ENCODE results near the gene LAMB3. TPM values are rescaled to one million over a fixed set of nuclear protein-coding genes. Genes with fewer than 3 reads are reported as not detected.

LAMB3 gene
- total and polyA plus RNA-seq, 10 donors, result 0.43 to 3.4 (median 0.80) TPM

- TF ChIP-seq POLR2A (IDR thresholded peaks at IDR 0.05) (no peak), CTCF (IDR thresholded peaks at IDR 0.05 in 8 of 11, conservative IDR thresholded peaks at IDR 0.05 in 3 of 11) (peak in 4 of 11 experiments; percentile 14 to 41 (median 18))
- Histone ChIP-seq H3K9me3 (no peaks in the 10 kb centered on the region), H3K36me3 (no peaks in the 10 kb centered on the region), H3K4me3 (no peak overlapping the region), H3K4me1 (peaks cover 0 to 17% (median 7%) of the 10 kb centered on the region in 6 donors), H3K27ac (peak overlapping the region in 4 of 8 donors; percentile 3 to 64 (median 46)), H3K27me3 (replicated peaks in 1 of 7) (peaks cover 0 to 64% (median 5%) of the 10 kb centered on the region in 7 donors)
- intact Hi-C loops (cut with DNase I; ENCODE audit: low total_unique reads), result no loop called here
- WGBS, 5 donors, result 64 to 81% (median 73%) methylated on average over 6 of the region's 6 CpGs
- DNase-seq, result no peak
Observed at GRCh38 chr1:209590405-209590804, 61.8 kb downstream of the LAMB3 start.

DNA sequence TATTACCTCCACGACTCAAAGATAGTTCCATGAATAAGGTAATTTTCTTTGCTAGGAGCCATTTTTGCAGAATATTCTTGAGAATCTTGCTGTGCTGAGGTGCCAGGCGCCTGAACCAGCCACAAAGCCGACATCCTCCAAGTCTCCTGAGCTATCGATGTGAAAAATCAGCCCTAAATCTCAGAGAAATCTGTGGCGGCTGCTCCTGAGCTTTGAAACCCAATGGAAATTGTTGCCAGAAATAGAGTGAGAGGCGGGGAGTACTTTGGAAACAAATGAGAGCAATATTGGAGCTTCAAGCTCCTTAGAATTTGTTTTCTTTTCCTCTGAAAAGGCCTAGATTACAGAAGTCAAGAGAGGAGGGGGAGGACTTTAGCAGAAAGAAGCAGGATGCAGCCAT is 62.4 kb downstream of the LAMB3 start:
- WGBS, 5 donors, result 80 to 88% (median 83%) methylated on average over 6 of the region's 6 CpGs
- no peak for DNase-seq
- peaks cover 0 to 23% (median 10%) of the 10 kb centered on the region in 6 donors for H3K4me1 ChIP-seq
- peak overlapping the region in 5 of 8 donors; percentile 3 to 64 (median 36) for H3K27ac ChIP-seq
- TF ChIP-seq POLR2A (IDR thresholded peaks at IDR 0.05), result no peak
- TF ChIP-seq POLR2AphosphoS5 (IDR thresholded peaks at IDR 0.05), result no peak
- no peak for TF ChIP-seq CTCF (IDR thresholded peaks at IDR 0.05 in 8 of 11, conservative IDR thresholded peaks at IDR 0.05 in 3 of 11)
- H3K36me3 ChIP-seq, result no peaks in the 10 kb centered on the region
- no peak overlapping the region for H3K4me3 ChIP-seq
- H3K27me3 ChIP-seq (replicated peaks in 1 of 7), result peaks cover 0 to 70% (median 10%) of the 10 kb centered on the region in 7 donors
- no peaks in the 10 kb centered on the region for H3K9me3 ChIP-seq
- intact Hi-C loops (cut with DNase I; ENCODE audit: low total_unique reads), result no loop called here

DNA sequence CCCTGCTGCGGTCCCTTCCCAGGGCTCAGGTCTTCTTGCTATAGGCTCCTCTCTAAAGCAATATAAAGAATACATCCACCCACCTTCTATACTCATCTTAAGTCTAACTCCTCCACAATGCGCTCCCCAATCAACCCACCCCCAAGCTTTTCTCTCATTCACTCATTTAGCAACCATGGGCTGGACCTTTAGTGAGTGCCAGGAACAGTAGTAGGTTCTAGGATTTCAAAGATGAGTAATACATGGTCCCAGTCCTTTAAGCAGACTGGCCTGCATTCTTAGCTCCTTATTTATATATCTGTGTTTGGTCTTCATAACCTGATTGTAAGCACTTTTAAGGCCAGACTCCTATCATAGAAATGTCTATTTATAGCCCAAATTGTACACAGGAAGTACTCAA is 62.8 kb downstream of the LAMB3 start:
- H3K4me3 ChIP-seq, result no peak overlapping the region
- H3K9me3 ChIP-seq, result no peaks in the 10 kb centered on the region
- H3K36me3 ChIP-seq, result no peaks in the 10 kb centered on the region
- H3K27me3 ChIP-seq (replicated peaks in 1 of 7), result peaks cover 0 to 74% (median 14%) of the 10 kb centered on the region in 7 donors
- 85 to 100% (median 94%) methylated on average over 2 of the region's 2 CpGs for WGBS, 5 donors
- H3K4me1 ChIP-seq, result peaks cover 0 to 23% (median 10%) of the 10 kb centered on the region in 6 donors
- H3K27ac ChIP-seq, result peak overlapping the region in 5 of 8 donors; percentile 13 to 64 (median 36)
- TF ChIP-seq POLR2A (IDR thresholded peaks at IDR 0.05) (no peak), CTCF (IDR thresholded peaks at IDR 0.05 in 8 of 11, conservative IDR thresholded peaks at IDR 0.05 in 3 of 11) (no peak), POLR2AphosphoS5 (IDR thresholded peaks at IDR 0.05) (no peak)
- intact Hi-C loops (cut with DNase I; ENCODE audit: low total_unique reads), result no loop called here
- no peak for DNase-seq

- intact Hi-C loops (cut with DNase I; ENCODE audit: low total_unique reads), result no loop called here
- WGBS, 5 donors, result 80 to 91% (median 86%) methylated on average over 3 of the region's 3 CpGs
Observed at GRCh38 chr1:209587789-209588188, 64.4 kb downstream of the LAMB3 start.

More at GRCh38 chr1:209587789-209588188, 64.4 kb downstream of the LAMB3 start:
- peak overlapping the region in 1 of 8 donors; percentile 3 for H3K27ac ChIP-seq
- H3K9me3 ChIP-seq, result no peaks in the 10 kb centered on the region
- H3K4me1 ChIP-seq, result peaks cover 0 to 23% (median 10%) of the 10 kb centered on the region in 6 donors
- TF ChIP-seq POLR2AphosphoS5 (IDR thresholded peaks at IDR 0.05) (no peak), POLR2A (IDR thresholded peaks at IDR 0.05) (no peak), CTCF (IDR thresholded peaks at IDR 0.05 in 8 of 11, conservative IDR thresholded peaks at IDR 0.05 in 3 of 11) (no peak)
- H3K36me3 ChIP-seq, result no peaks in the 10 kb centered on the region
- DNase-seq, result no peak
- peaks cover 0 to 86% (median 21%) of the 10 kb centered on the region in 7 donors for H3K27me3 ChIP-seq (replicated peaks in 1 of 7)
- H3K4me3 ChIP-seq, result no peak overlapping the region

Data from spleen (tissue), 11 donors.